Ishikawa (cell line): ENCODE measurements around the gene NLN.

Source experiments
- CREB1 ChIP-seq: IDR thresholded peaks from 2 replicates; pipeline ENCODE4 v1.6.1; 2012; ENCODE audit warnings: low read depth
- TAF1 ChIP-seq: IDR thresholded peaks from 2 replicates; pipeline ENCODE4 v1.6.1; 2012; ENCODE audit warnings: low read depth, mild to moderate bottlenecking
- TEAD4 ChIP-seq: IDR thresholded peaks from 2 replicates; pipeline ENCODE4 v1.6.1; 2012
- YY1 ChIP-seq: IDR thresholded peaks from 2 replicates; pipeline ENCODE4 v1.6.1; 2012; ENCODE audit warnings: low read depth
- TF ChIP-seq, protein P1 (sequence below): IDR thresholded peaks from 2 replicates; pipeline ENCODE4 v1.6.1; 2012

DNA sequence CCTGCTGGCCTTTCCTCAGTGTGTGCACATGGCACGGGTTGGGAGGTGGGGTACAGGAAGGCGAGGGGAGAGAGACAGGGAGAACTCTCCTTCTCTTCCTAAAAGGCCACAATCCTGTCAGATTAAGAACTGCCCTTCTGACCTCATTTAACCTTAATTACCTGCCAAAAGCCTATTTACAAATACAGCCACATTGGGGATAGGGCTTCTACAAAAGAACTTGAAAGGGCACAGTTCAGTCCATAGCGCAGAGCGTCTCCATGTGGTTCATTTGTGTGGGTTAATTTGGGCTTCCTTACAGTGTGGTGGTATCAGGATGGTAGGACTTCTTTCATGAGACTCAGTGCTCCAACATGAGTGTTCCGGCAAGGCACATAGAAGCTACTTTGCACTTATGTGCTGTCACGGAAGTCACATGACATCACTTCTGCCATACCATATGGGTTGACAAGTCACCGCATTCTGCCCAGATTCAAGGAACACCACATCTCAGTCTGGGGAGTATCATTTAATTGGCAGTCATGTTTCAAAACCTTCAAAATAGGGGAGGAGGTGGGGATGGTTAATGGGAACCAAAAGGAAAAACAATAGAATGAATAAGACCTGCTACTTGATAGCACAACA, 46.8 kb downstream of the NLN start:
- TF ChIP-seq YY1 (no peak), TAF1 (no peak), CREB1 (no peak), TEAD4 (no peak)
- TF ChIP-seq, protein P1, sequence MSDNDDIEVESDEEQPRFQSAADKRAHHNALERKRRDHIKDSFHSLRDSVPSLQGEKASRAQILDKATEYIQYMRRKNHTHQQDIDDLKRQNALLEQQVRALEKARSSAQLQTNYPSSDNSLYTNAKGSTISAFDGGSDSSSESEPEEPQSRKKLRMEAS = no peak
